Panc1 (cell line): ENCODE results near the gene CCNG2.

Source experiments
- TCF7L2 ChIP-seq: IDR thresholded peaks from 2 replicates; pipeline ENCODE4 v1.6.1; 2011; ENCODE audit warnings: mild to moderate bottlenecking, low read depth, low read length, inconsistent platforms
- TF ChIP-seq, protein P1 (sequence below): fragments of 450-650 bp; IDR thresholded peaks from 2 replicates; pipeline ENCODE4 v1.5.1; 2017; ENCODE audit warnings: mild to moderate bottlenecking

DNA sequence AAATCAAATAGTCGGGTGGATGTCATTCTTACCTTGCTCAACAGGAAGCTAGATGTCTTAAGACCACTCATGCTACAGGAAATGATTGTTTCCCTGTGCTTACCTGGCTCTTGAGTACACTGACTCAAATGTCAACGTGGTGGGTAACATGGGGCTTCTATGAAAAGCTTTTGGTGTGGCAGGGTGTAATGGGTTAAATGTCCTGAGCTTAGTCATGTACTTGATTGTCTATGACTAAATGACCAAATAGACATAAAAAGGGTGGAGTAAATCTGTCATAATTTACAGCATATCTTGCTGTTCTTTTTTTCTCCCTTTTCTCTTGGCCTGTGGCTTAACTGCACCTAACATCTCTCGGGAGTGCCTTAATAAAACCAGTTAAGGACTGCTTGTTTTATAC, 44.9 kb downstream of the CCNG2 start:
- TF ChIP-seq, protein P1, sequence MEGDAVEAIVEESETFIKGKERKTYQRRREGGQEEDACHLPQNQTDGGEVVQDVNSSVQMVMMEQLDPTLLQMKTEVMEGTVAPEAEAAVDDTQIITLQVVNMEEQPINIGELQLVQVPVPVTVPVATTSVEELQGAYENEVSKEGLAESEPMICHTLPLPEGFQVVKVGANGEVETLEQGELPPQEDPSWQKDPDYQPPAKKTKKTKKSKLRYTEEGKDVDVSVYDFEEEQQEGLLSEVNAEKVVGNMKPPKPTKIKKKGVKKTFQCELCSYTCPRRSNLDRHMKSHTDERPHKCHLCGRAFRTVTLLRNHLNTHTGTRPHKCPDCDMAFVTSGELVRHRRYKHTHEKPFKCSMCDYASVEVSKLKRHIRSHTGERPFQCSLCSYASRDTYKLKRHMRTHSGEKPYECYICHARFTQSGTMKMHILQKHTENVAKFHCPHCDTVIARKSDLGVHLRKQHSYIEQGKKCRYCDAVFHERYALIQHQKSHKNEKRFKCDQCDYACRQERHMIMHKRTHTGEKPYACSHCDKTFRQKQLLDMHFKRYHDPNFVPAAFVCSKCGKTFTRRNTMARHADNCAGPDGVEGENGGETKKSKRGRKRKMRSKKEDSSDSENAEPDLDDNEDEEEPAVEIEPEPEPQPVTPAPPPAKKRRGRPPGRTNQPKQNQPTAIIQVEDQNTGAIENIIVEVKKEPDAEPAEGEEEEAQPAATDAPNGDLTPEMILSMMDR = no peak
- TF ChIP-seq TCF7L2 = no peak
